Fibroblast of peridontal ligament (primary cell): ENCODE data around the gene LRRC42.

Source experiments
- DNase-seq: peaks from one replicate; pipeline ENCODE4 v3.0.0-alpha.2; 2010; ENCODE audit errors: extremely low read depth

Gene LRRC42, protein sequence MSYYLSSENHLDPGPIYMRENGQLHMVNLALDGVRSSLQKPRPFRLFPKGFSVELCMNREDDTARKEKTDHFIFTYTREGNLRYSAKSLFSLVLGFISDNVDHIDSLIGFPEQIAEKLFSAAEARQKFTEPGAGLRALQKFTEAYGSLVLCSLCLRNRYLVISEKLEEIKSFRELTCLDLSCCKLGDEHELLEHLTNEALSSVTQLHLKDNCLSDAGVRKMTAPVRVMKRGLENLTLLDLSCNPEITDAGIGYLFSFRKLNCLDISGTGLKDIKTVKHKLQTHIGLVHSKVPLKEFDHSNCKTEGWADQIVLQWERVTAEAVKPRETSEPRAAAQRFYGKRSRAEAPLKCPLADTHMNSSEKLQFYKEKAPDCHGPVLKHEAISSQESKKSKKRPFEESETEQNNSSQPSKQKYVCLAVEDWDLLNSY

DNA sequence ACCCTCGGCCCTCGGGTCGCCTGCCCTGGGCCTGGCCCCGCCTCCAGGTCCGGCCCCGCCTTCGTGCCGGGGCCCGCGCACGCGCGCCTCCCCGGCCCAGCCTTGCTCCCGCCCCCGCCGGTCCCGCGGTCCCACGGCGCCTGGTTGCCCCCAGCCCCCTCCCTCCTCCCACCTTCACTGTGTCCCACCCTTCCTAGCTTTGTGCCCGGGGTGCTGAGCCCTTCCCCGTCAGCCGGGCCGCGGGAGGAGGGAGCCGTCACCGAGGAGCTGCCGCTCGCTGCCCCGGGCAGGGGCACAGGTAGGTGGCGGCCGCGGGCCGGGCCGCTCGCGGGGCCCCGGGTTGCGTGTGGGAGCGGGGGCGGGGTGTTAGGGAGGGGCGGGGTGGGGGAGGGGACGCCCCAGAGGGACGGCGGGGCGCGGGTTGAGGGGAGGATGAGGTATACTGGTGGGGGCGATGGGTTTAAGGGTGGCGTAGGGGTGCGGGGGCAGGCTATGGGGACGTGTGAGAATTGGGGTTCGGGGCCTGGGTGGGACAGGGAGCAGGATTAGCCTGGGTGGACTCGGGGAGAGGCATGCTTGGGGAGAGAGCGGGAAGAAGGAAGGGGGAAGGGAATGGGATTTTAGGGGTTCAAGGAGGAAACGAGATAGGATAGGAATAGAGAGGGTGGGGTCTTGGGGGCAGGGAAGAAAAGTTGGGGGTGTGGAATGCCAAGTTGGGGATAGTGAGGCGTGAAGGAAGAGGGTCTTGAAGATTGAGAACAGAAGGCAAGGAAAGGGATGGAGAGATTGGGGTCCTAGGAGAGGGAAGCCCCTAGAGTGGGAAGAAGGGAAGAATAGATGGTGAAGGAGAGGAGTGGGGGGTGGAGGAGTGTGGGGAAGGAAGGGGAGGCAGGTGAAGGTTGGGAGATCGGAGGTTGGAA lies at the start of gene LRRC42:
LRRC42 (plus strand) TSS at position 99 of the 920 bp plus-strand sequence. CDS start 5,650 bp downstream, outside the sequence.
- DNase-seq = no peak

DNA sequence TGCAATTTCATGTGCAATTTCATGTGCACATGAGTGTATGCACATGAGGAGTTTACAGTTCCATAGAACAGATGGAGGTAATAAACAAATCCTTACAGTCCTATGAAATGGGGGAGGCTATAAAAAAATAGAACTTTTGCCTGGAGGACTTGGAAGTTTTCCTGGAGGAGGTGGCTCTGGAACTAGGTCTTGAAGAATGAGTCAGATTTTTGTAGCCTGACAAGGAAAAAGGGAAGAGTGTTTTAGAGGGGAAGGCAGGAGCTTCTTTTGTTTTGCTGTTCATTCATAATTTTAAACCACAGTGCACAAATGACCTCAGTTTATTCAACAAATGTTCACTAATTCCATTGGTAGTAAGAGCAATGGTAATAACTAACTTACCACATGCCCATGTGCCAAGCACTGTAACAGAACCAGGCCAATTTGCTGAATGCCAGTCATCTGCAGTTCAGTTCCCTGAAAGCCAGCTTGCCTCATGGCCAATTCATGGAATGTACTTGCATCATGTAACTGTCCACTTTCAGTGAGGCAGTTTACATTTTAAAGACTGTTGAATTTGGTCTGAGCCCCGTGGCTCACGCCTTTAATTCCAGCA lies 49.4 kb upstream of the LRRC42 start:
- DNase-seq = peak; percentile 96

DNA sequence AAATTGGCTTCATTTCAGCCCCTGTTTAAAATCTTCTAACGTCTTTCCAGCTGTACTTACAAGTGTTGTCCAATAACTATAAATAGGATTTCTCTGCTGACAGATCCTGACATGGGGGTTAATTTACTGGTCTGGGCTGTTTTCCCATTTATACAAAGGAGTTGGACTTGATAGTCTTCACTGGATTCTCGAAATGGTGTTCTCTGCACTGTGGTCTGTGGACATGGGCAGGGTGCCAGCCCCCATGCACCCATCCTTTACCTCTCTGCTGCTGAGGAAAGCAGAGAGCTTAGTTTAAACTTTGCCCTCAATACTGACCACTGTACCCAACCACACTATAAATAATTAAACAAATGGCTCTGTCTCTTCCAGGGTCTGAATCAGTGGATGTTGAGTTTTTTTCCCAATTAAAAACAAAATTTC lies 46.9 kb upstream of the LRRC42 start:
- peak; percentile 61 for DNase-seq

DNA sequence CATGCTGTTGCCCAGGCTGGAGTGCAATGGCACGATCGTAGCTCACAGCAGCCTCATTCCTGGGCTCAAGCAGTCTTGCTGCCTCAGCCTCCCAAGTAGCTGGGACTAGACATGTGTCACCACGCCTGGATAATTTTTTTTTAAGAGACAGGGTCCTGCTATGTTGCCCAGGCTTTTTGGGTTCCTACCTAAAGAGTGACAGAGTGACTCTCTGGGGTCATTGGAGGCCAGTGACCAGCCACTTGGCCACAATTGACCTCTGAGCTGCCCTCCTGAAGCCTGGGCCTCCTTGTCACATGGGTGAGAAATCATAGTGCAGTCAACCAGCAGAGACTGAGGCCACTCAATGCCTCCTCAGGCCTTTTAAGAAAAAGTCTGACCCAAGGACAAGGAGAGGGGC lies 46.4 kb upstream of the LRRC42 start:
- no peak for DNase-seq

DNA sequence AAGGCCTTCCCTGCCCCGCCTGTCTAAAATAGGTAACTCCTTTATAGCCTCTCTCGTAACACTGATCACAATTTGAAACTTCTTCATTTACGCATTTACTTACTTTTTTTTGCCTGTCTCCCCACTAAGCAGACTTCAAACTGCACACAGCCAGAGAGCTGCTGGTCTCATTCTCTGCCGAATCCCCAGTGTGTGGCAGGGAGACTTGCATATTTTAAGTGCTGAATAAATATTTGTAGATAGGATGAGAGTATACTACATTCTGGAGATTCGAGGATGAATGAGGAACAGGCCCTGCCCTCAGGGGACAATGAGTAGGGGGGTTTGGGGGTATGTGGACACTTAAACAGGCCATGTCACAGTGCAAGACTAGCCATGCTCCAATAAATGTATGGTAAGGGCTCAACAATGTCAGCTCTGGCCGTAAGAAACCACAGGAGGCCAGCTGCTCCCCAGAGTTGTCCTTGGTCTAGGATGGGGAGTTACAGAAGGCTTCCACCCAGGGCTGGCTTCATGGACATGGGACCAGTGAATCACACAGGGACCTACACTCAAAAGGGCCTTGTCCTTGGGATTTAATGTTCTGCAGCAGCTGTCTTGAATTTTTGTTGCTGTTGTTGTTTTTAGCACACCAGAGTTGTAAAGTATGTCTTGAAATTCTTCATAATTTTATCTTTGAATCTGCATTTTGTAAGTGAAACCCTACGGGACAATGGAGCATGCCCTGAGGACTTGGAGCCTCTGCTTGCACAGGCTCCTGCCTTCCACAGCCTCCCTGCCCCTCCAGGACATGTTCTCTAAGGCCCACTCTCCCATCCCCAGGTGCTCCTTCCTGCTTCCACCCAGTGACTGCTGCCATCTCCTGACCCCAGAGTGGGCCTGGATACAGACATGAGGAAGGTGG lies 43.7 kb upstream of the LRRC42 start:
- DNase-seq = no peak

DNA sequence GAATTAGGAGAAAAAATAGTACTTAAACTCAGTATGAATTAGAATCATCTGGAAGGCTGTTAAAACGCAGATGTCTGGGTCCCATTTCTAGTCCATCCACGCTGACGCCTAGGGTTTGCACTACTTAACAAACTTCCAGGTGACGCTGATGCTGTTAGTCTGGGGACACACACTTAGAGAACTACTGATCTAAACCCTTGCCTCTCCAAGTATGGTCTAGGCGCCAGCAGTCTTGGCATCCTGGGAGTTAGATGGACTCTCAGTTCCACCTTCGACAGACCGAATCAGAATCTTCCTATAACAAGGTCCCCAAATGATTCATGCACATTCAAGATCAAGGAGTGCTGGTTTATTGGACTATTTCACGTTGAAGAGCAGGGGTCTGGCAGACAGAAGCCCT lies 40.6 kb upstream of the LRRC42 start:
- no peak for DNase-seq

DNA sequence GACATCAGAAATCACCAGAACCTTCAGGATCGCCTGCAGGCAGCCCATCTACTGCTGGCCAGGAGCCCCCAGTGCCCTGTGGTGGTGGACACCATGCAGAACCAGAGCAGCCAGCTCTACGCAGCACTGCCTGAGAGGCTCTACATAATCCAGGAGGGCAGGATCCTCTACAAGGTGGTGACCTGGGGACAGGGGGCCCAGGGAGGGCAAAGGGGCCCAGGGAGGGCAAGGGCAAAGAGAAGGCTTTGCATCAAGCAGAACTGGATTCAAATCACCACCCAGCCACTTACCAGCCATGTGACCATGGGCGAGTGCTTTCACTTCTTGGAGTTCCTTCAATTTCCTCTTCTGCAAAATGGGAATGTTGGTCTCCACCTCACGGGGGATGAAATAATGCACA lies 40.0 kb upstream of the LRRC42 start:
- no peak for DNase-seq

DNA sequence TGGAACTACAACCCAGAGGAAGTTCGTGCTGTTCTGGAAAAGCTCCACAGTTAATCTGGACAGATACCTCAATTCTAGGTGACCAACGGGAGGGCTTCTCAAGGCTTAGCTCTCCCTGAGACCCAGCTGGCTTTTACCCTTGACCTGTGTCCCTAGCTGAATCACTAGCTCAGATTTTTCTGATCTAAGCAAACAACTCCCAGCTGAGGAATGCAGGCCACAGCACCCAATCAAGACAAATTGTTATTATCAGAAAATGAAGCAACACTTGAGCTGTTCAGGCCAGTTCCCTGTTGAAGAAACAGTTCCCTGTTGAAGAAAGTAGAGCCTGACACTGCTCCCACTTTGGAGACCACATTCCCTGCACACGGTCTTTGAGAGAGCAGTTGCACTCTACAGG lies 36.2 kb upstream of the LRRC42 start:
- peak; percentile 29 for DNase-seq

DNA sequence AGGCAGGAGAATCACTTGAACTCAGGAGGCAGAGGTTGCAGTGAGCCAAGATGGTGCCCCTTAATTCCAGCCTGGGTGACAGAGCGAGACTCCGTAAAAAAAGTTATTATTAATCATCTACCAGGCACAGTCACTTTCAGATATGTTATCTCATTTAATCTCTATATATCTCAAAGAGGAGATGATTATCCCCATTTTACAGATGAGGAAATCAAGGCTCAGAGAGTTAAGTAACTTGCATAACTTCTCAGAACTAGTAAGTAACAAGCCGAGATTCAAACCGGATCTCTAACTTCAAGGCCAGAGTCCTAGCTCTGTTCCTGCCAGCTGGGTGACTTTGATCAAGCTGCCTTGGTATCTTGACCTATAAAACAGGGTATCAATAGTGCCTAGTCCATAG lies 34.7 kb upstream of the LRRC42 start:
- no peak for DNase-seq

DNA sequence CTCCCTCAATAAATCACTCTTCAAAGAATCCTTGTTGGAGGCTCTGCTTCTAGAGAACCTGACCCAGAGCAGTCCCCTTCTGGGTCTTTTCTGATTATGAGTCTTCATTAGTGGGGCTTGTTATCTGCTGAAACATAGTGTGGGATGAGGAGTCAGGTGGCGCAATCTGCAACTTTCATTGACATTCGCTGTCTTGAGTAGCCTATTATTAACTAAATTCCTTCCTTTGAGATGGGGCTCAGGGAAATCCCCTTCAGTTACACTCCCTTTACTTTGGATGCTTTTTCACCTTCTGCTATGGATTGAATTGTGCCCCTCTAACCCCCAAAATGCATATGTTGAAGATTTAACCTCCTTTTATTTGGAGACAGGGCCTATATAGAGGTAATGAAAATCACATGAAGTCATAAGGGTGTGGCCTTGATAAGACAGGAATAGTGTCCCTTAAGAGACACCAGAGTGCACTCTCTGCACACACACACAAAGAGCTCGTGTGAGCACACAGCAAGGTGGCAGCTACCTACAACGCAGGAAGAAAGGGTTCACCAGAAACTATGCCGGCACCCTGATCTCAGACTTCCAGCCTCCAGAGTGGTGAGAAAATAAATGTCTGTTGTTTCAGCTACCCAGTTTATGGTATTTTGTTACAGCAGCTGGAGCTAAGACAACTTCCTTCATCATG lies 32.7 kb upstream of the LRRC42 start:
- no peak for DNase-seq

DNA sequence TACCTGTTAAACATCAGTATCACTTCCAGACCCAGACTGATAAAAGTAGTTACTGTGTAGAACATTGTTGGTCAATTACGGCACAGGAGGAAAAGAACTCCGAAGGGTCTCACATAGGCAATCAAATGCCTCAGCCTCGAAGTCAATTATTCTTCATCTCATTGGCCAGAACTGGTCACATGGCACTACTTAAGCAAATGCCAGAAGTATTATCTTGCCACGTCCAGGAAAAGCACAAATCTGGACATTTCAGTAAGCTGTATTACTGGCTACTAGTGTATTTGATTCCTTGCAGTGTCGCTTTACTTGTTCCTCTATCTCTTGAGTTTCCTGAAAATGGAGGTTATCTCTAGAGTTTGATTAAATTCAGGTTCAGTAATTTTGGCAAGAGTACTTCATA lies 27.8 kb upstream of the LRRC42 start:
- no peak for DNase-seq

DNA sequence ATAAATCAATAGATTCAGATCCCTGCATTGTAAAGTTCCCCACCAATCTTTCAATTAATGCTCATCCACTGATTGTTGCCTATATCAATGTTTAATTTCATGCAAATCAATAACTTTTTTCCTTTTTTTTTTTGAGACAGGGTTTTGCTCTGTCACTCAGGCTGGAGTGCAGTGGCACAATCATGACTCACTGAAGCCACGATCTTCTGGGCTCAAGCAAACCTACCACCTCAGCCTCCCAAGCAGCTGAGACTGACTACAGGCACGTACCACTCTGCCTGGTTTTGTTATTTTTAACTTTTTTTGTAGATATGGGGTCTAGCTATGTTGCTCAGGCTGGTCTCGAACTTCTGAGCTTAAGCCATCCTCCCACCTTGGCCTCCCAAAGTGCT lies 26.5 kb upstream of the LRRC42 start:
- no peak for DNase-seq

DNA sequence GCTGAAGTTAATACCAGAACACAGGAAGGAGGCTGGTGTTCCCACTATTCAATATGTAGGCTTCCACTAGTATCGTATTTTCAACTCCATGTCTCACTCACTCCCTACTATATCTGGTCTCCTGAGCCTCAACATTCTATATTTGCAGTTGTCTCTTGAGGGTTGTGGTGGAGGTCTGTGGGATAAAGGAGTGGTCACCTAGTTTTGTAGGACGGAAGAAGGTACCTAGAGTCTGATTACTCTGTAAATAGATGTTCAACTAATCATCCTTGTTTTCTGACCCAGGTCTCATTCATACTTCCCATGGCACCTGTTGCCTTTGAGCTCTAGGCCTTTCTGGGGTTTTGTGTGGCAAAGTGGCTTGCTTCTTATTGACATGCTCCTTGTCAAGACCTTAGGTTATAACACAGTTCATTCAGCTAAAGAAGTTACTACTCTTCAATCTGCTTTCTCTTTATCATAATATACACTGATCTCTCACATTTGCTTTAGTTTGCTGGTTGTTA lies 18.7 kb upstream of the LRRC42 start:
- DNase-seq = no peak

DNA sequence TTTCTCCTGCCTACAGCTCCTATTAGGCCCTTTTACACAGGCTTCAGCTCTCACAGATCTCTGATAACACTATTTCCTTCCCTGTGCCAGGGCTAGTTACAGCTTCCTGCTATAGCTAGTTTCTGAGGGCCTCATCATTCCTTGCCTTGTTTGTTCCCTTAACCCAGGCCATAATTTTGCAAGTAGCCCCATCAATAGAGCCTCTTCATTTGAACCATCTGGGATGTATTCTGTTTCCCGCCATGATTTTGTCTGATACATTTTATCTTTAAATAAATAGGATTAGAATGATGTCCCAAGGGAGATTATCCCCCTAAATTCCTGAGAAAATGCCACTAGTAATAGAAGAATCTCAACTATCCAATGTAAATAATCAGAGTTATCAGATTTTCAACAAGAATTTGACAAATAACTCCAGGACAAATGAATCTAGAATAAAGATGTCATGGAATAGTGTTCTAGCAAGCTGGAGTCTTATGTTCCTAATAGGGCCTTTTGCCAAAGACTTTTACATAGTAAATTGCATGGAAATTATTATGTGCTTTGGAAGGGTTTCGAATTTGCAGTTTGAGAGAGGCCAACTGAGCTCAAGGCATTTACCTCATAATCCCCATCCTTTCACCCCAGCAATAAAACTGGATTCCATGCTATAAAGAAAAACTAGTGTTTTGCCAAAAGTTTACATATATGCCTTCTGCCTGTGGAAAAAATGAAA lies 16.7 kb upstream of the LRRC42 start:
- DNase-seq = peak; percentile 22

DNA sequence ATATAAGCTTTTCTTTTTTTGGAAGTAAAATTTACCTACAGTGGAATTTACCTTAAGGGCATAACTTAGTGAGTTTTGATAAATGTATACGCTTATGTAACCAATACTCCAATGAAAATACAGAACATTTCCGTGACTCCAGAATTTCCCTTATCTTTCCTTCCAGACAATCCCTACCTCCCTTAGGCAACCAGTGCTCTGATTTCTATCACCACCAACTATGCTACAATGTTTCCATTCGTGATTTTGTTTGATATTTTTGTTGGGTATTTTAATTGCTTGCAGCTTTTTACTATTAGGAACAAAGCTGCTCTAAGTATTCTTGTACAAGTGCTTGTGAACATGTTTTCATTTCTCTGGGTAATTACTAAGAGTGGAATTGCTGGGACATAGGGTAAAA lies 15.2 kb upstream of the LRRC42 start:
- DNase-seq = no peak

DNA sequence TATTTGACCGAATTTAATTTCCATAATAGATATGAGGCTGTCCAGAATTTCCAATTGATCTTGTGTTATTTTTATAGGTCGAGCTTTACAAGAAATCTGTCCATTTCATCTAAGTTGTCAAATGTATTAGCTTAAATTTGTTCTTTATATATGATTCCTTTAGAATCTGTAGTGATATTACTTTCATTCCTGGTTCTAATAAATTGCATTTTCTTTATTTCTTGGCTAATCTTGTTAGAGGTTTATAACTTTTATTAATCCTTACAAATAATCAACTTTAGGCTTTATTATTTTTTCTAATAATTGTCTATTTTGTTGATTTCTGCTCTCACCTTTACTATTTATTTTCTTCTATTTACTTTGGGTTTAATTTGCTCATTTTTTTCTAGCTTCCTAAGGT lies 14.6 kb upstream of the LRRC42 start:
- DNase-seq = no peak

DNA sequence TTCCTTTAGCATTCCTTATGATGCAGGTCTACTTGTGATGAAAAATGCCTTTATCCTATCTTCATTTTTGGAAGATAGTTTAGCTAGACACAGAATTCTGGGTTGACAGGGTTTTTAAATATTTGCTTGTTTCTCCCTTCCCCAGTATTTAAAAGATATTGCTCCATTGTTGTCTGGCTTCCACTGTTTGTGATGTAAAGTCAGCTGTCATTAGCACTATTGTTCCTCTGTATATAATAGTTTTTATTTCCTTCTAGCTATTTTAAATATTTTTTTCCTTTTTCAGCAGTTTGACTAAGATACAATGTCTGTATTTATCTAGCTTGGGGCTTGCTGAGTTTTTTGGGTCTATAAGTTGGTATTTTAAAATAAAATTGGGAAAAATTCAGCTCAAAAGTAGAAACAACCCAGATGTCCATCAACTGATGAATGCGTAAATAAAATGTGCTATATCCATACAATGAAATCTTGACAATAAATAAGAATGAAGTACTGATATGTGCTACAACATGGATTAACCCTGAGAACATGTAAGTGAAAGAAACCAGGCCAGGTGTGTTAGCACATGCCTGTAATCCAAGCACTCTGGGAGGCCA lies 11.9 kb upstream of the LRRC42 start:
- DNase-seq = no peak

DNA sequence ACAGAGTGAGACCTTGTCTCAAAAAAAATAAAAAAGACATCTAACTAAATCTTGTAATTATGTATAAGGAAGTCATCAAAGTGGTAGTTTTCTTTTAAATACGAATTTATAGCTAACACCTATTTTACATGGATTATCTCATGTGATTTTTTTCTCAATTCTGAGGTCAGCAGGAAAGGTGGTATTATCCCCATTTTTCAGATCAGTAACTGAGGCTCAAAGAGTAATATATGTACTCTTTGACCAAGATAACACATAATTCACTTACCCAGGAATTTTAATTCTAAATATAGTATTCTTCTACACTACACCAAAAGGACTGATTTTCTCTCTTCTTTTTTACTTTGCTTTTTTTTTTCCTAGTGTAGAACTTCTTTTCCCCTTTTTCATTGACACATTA lies 9.7 kb upstream of the LRRC42 start:
- no peak for DNase-seq

DNA sequence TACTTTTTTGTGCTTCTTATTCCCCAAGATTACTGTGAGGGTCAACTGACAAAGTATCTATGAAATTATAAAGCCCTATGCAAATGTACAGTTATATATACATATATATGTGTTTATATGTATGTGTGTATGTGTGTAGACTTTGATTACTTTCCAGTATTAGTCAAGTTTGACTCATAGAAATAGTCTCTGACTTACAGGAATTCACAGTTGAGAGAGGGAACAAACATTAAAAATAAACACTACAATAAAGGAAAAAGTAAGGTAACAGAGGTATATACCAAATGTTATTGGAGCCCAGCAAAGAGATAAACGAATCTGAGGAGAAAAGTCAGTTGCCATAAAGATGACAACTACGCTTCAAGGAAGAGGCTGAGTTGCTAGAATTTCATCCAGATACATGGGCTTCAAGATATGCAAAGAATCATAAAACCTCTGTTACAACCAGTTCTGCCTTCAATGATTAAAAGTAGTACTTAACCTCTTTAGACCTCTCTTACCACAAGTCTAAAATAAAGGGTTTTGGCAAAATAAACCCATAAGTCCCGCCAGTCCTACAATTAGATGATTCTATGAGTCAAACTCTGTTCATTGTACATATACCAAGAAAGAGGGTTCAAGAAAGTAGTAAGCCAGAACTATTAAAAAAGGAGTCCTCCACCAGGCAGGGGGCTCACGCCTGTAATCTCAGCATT lies 7.9 kb upstream of the LRRC42 start:
- DNase-seq = peak; percentile 59
